HepG2 (cell line): ENCODE measurements around the gene ZMPSTE24. TPM values are rescaled to one million over a fixed set of nuclear protein-coding genes. Genes with fewer than 3 reads are reported as not detected.

ENCODE experiments used
- ARID4A ChIP-seq: sonication (generic); formaldehyde crosslinking; IDR thresholded peaks from 2 replicates; pipeline ENCODE4 v1.5.0; 2020; ENCODE audit warnings: mild to moderate bottlenecking, missing genetic modification reagents, borderline replicate concordance
- BRCA1 ChIP-seq: sonication (generic); formaldehyde crosslinking; IDR thresholded peaks from 2 replicates; pipeline ENCODE4 v1.4.0; 2020; ENCODE audit warnings: missing genetic modification reagents
- HNF1B ChIP-seq: sonication (generic); formaldehyde crosslinking; IDR thresholded peaks from 2 replicates; pipeline ENCODE4 v1.5.1; 2020; ENCODE audit warnings: mild to moderate bottlenecking, moderate library complexity, missing genetic modification reagents
- NR2F6 ChIP-seq, 2 experiments: IDR thresholded peaks; 2 replicates each; pipeline ENCODE4 v1.6.1; 2016; ENCODE audit warnings: antibody characterized with exemption in 1 of 2, mild to moderate bottlenecking in 1 of 2
- PATZ1 ChIP-seq: sonication (generic); formaldehyde crosslinking; IDR thresholded peaks from 2 replicates; pipeline ENCODE4 v1.4.0; 2020; ENCODE audit warnings: missing genetic modification reagents
- RFXAP ChIP-seq: sonication (generic); formaldehyde crosslinking; IDR thresholded peaks from 2 replicates; pipeline ENCODE4 v1.4.0; 2020; ENCODE audit warnings: missing genetic modification reagents, borderline replicate concordance
- SAFB2 ChIP-seq: sonication (generic); formaldehyde crosslinking; IDR thresholded peaks from 2 replicates; pipeline ENCODE4 v1.5.1; 2020; ENCODE audit warnings: missing genetic modification reagents, low read depth, mild to moderate bottlenecking, borderline replicate concordance
- SOX13 ChIP-seq, 3 experiments: fragments of 450-650 bp in 1 of 3; sonication (generic) in 1 of 3; formaldehyde crosslinking in 1 of 3; IDR thresholded peaks in 2 of 3; conservative IDR thresholded peaks in 1 of 3; 2 replicates each; pipeline versions ENCODE4 v1.5.0 to v1.6.1; 2016 to 2020; ENCODE audit warnings: antibody characterized with exemption in 1 of 3, mild to moderate bottlenecking in 1 of 3, missing compliant biosample characterization in 1 of 3, missing genetic modification reagents in 1 of 3, moderate library complexity in 1 of 3
- SYNCRIP ChIP-seq: fragments of 200-400 bp; formaldehyde crosslinking; IDR thresholded peaks from 2 replicates; pipeline ENCODE4 v1.6.1; 2018; ENCODE audit warnings: mild to moderate bottlenecking, low read depth, low read length; ENCODE audit not compliant: insufficient read depth
- ZNF18 ChIP-seq: sonication (generic); formaldehyde crosslinking; IDR thresholded peaks from 2 replicates; pipeline ENCODE4 v1.8.0; 2022; ENCODE audit warnings: mild to moderate bottlenecking, missing genetic modification reagents; ENCODE audit not compliant: insufficient replicate concordance
- ZNF224 ChIP-seq: sonication (generic); formaldehyde crosslinking; IDR thresholded peaks from 2 replicates; pipeline ENCODE4 v1.5.0; 2020; ENCODE audit warnings: mild to moderate bottlenecking, missing genetic modification reagents
- ZNF354B ChIP-seq: sonication (generic); formaldehyde crosslinking; IDR thresholded peaks from 2 replicates; pipeline ENCODE4 v1.8.0; 2022; ENCODE audit warnings: mild to moderate bottlenecking, missing genetic modification reagents
- polyA plus RNA-seq, 8 experiments: library from polyadenylated mRNA; depleted of rRNA in 3 of 8; stranded (reverse) in 7 of 8; unstranded in 1 of 8; fragments of >200 nt; fragmentation: Illumina TruSeq in 4 of 8; extraction: Trizol in 4 of 8; gene quantifications; 2 replicates each; pipeline versions ENCODE4 v1.2.1 to v1.2.3, GENCODE V29; 2011 to 2016; ENCODE audit warnings: low read depth in 4 of 8, missing spikeins in 1 of 8, mixed read lengths in 1 of 8; ENCODE audit not compliant: insufficient read depth in 1 of 8
- total RNA-seq, 5 experiments: library from RNA; depleted of rRNA; stranded (reverse); fragments of >200 nt; fragmentation: Illumina TruSeq; extraction: Trizol; gene quantifications; 2 replicates each; pipeline ENCODE4 v1.2.3, GENCODE V29; 2016; ENCODE audit warnings: low read depth in 1 of 5
- TF ChIP-seq, protein P1 (sequence below): sonication (generic); formaldehyde crosslinking; IDR thresholded peaks from 2 replicates; pipeline ENCODE4 v1.8.1; 2022; ENCODE audit warnings: mild to moderate bottlenecking, missing genetic modification reagents
- TF ChIP-seq, protein P2 (sequence below): sonication (generic); formaldehyde crosslinking; IDR thresholded peaks from 2 replicates; pipeline ENCODE4 v1.8.1; 2023; ENCODE audit warnings: mild to moderate bottlenecking, missing genetic modification reagents

ZMPSTE24 gene
- total and polyA plus RNA-seq, 2 of the 13 experiments (the other 11 are each of a cell fraction or from before 2014, with no cell fraction given), result 13.6 to 60.2 TPM

- peak; percentile 99 for TF ChIP-seq ARID4A (CRISPR knock-in tag)
- TF ChIP-seq, protein P1, sequence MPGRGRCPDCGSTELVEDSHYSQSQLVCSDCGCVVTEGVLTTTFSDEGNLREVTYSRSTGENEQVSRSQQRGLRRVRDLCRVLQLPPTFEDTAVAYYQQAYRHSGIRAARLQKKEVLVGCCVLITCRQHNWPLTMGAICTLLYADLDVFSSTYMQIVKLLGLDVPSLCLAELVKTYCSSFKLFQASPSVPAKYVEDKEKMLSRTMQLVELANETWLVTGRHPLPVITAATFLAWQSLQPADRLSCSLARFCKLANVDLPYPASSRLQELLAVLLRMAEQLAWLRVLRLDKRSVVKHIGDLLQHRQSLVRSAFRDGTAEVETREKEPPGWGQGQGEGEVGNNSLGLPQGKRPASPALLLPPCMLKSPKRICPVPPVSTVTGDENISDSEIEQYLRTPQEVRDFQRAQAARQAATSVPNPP, result peak; percentile 53; the same call in 1 of the 2 replicates
- TF ChIP-seq, protein P2, sequence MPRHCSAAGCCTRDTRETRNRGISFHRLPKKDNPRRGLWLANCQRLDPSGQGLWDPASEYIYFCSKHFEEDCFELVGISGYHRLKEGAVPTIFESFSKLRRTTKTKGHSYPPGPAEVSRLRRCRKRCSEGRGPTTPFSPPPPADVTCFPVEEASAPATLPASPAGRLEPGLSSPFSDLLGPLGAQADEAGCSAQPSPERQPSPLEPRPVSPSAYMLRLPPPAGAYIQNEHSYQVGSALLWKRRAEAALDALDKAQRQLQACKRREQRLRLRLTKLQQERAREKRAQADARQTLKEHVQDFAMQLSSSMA (CRISPR knock-in tag), result peak; percentile 98
- TF ChIP-seq ZNF224 (CRISPR knock-in tag), result peak; percentile 94
- TF ChIP-seq NR2F6 (IDR thresholded peaks at IDR 0.05), result no peak
- TF ChIP-seq NR2F6 (CRISPR knock-in tag; IDR thresholded peaks at IDR 0.05), result peak; percentile 65; the same call in 1 of the 2 replicates
- TF ChIP-seq BRCA1 (CRISPR knock-in tag), result peak; percentile 14; the same call in 1 of the 2 replicates
- TF ChIP-seq SYNCRIP, result no peak
- TF ChIP-seq ZNF354B (CRISPR knock-in tag), result no peak
- TF ChIP-seq PATZ1 (CRISPR knock-in tag), result peak; percentile 92
- peak; percentile 13; the same call in 1 of the 2 replicates for TF ChIP-seq SOX13 (IDR thresholded peaks at IDR 0.05)
- peak in 1 of 2 experiments; percentile 43; a peak in 2 of 4 replicates for TF ChIP-seq SOX13 (CRISPR knock-in tag; conservative IDR thresholded peaks at IDR 0.05 in 1 of 2, IDR thresholded peaks at IDR 0.05 in 1 of 2)
- peak; percentile 90 for TF ChIP-seq RFXAP (CRISPR knock-in tag)
- peak; percentile 57; the same call in 1 of the 2 replicates for TF ChIP-seq HNF1B (CRISPR knock-in tag)
- TF ChIP-seq ZNF18 (CRISPR knock-in tag), result peak; percentile 89
- TF ChIP-seq SAFB2 (CRISPR knock-in tag), result peak; percentile 83; the same call in 1 of the 2 replicates
These were observed at the start of gene ZMPSTE24 (continued) for GRCh38 chr1:40257688-40258444.
